Lung (tissue), 12 donors: ENCODE results near the gene SLC17A7. TPM values are rescaled to one million over a fixed set of nuclear protein-coding genes. Genes with fewer than 3 reads are reported as not detected.

Experiments used
- ATAC-seq: fragments of 200-7000 bp; cut with Tn5 transposase; one replicate; pipeline ENCODE4 v1.9.1; 2020; ENCODE audit warnings: moderate number of reproducible peaks; ENCODE audit not compliant: insufficient read depth, low FRiP score
- DNase-seq, 3 donors: peaks; one replicate each; pipeline ENCODE4 v3.0.0-alpha.2; 2013 to 2017
- H3K27ac ChIP-seq, 2 donors: one replicate each; pipeline ENCODE4 v1.5.1; 2013; ENCODE audit warnings: mild to moderate bottlenecking in 2 of 2, moderate library complexity in 2 of 2, control low read depth in 1 of 2, inconsistent platforms in 1 of 2, low read depth in 1 of 2, low read length in 1 of 2
- H3K27me3 ChIP-seq, 3 donors: one replicate each; pipeline ENCODE4 v1.5.1; 2013; ENCODE audit warnings: low read length in 2 of 3; ENCODE audit not compliant: control insufficient read depth in 3 of 3, insufficient read depth in 3 of 3
- H3K36me3 ChIP-seq, 4 donors: one replicate each; pipeline ENCODE4 v1.5.1; 2013; ENCODE audit warnings: low read length in 4 of 4, mild to moderate bottlenecking in 1 of 4, moderate library complexity in 1 of 4; ENCODE audit not compliant: control insufficient read depth in 4 of 4, insufficient read depth in 4 of 4
- H3K4me1 ChIP-seq, 5 donors: one replicate each; pipeline ENCODE4 v1.5.1; 2013; ENCODE audit warnings: low read length in 5 of 5, mild to moderate bottlenecking in 2 of 5, moderate library complexity in 1 of 5; ENCODE audit not compliant: control insufficient read depth in 5 of 5, insufficient read depth in 5 of 5
- H3K4me3 ChIP-seq: one replicate; pipeline ENCODE4 v1.5.1; 2013; ENCODE audit warnings: mild to moderate bottlenecking, control low read depth, moderate library complexity
- H3K9ac ChIP-seq, 2 donors: one replicate each; pipeline ENCODE4 v1.5.1; 2013; ENCODE audit warnings: low read length in 2 of 2, control low read depth in 1 of 2; ENCODE audit not compliant: insufficient read depth in 1 of 2
- H3K9me3 ChIP-seq, 4 donors: one replicate each; pipeline ENCODE4 v1.5.1; 2013; ENCODE audit warnings: low read length in 3 of 4, mild to moderate bottlenecking in 1 of 4, moderate library complexity in 1 of 4; ENCODE audit not compliant: control insufficient read depth in 4 of 4, insufficient read depth in 3 of 4
- WGBS, 2 donors: extraction: QIAGEN DNeasy Blood & Tissue Kit; methylation state at CpG; one replicate each; pipeline ENCODE4 v1.1.7; 2013; 5-methylcytosine and 5-hydroxymethylcytosine counted together
- polyA plus RNA-seq, 2 donors: library from polyadenylated mRNA; stranded (reverse); fragments of 200-250 nt; gene quantifications; one replicate each; pipeline ENCODE4 v1.2.1, GENCODE V29; 2013
- total RNA-seq, 2 donors: library from RNA; depleted of rRNA in 1 of 2; stranded (reverse); fragments of >200 nt in 1 of 2; gene quantifications; one replicate each; pipeline ENCODE4 v1.2.1, GENCODE V29; 2014 to 2021
- TF ChIP-seq, protein P1 (sequence below): IDR thresholded peaks from 2 replicates; pipeline ENCODE4 v1.5.1; 2012; ENCODE audit warnings: mild to moderate bottlenecking; ENCODE audit errors: control extremely low read depth, extremely low read depth
- donor health status: control.
- donor health status: control.
- donor health status: Bipolar disorder and iron deficiency.
- donor health status: healthy.
- donor health status: DM: yes; HTN: yes; CAD: no.

Gene SLC17A7
- total and polyA plus RNA-seq, 4 donors = 0.10 to 0.51 (median 0.30) TPM

DNA sequence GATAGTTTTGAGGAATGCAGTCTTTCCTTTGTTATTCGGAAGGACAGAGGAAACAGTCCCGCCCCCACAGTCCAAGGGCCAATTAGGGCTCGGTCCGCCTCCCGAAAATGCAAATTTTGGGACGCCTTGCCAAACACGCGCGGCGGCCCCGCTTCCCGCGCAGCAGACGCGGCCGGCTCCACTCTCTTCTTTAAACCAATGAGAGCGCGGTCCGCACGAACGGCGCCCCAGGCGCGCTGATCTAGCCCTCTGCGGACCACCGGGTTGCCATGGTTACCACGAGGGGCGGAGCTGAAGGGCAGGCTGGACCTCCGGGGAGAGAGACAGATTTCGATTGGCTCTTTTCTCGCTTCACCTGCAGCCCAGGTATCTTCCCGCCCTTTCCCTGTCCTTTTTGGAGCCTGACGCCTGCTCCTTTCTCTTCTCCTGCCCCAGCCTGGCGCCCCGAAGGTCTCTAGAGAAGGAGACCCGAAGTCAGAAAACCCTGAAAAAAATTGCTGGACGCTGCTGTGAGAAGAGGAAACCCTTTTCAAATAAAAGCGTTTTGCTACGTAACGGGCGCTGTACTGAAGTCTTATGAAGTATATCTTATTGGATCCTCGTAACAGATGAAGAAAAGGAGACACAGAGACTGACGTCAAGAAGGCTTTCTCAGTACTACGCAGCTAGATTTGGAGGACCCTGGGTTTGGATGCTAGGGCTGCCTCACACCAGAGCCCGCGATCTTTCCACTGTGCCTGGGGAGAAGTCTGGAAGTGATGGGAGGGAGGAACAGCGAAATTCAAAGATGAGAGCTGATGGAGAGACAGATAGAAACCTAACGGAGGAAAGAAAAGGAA is 20.1 kb downstream of the SLC17A7 start:
- H3K36me3 ChIP-seq = no peaks in the 10 kb centered on the region
- 8% methylated on average over 48 of the region's 48 CpGs for WGBS, 2 donors
- H3K27ac ChIP-seq = no peak overlapping the region
- DNase-seq (peak; percentile 85 to 86 (median 85)), ATAC-seq (peak; percentile 42)
- H3K9me3 ChIP-seq = peaks cover 0 to 2% (median 0%) of the 10 kb centered on the region in 4 donors
- peaks cover 0 to 10% (median 7%) of the 10 kb centered on the region in 5 donors for H3K4me1 ChIP-seq
- no peak overlapping the region for H3K4me3 ChIP-seq
- H3K9ac ChIP-seq = no peak overlapping the region
- TF ChIP-seq, protein P1, sequence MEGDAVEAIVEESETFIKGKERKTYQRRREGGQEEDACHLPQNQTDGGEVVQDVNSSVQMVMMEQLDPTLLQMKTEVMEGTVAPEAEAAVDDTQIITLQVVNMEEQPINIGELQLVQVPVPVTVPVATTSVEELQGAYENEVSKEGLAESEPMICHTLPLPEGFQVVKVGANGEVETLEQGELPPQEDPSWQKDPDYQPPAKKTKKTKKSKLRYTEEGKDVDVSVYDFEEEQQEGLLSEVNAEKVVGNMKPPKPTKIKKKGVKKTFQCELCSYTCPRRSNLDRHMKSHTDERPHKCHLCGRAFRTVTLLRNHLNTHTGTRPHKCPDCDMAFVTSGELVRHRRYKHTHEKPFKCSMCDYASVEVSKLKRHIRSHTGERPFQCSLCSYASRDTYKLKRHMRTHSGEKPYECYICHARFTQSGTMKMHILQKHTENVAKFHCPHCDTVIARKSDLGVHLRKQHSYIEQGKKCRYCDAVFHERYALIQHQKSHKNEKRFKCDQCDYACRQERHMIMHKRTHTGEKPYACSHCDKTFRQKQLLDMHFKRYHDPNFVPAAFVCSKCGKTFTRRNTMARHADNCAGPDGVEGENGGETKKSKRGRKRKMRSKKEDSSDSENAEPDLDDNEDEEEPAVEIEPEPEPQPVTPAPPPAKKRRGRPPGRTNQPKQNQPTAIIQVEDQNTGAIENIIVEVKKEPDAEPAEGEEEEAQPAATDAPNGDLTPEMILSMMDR = no peak
- peaks cover 9 to 75% (median 66%) of the 10 kb centered on the region in 3 donors for H3K27me3 ChIP-seq

DNA sequence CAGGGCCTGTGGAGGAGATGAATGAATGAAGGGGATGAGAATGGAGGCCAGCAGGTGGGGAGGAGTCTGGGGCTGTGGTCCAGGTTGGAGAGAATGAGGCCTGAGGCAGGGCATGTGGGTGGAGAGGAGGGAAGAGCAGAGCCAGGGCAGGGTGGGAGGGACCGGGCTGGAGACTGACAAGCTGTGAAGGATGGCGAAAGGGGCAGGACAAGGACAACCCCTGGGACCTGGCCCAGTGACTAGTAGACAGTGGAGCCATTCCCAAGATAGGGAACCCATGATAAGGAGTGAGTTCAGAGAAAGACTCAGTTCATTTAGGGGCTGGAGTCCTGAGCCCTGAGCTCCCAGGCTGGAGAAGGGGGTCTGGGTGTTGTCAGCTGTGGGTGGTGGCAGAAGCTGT is 21.1 kb downstream of the SLC17A7 start:
- ATAC-seq = no peak

DNA sequence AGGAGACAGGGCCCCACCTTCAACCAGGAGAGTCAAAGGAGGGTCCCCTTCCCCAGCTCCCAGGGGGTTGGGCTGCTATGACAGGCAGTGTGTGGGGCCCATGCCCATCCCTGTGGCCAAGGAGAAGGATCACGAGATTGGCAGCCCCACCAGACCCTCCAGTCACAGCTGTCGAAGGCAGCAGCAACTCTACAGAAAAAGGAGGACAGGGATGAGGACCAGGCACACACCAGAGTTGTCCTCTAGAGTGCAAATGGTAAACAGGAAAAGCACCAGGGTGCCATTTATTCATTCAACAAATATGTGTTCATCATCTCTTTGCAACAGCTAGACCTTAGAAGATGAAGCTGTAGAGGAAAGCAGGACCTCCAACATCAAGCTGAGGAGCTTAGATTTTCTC is 22.2 kb downstream of the SLC17A7 start:
- 84 to 86% methylated on average over 2 of the region's 2 CpGs for WGBS, 2 donors
- peaks cover 9 to 55% (median 45%) of the 10 kb centered on the region in 3 donors for H3K27me3 ChIP-seq

More for the DNA sequence above, 21.1 kb downstream of the SLC17A7 start:
- WGBS, 2 donors = 75 to 86% methylated on average over 2 of the region's 2 CpGs
- no peaks in the 10 kb centered on the region for H3K36me3 ChIP-seq
- DNase-seq = no peak
- H3K9me3 ChIP-seq = peaks cover 0 to under 1% (median 0%) of the 10 kb centered on the region in 4 donors
- H3K4me3 ChIP-seq = no peak overlapping the region
- peaks cover 0 to 10% (median 7%) of the 10 kb centered on the region in 5 donors for H3K4me1 ChIP-seq
- no peak overlapping the region for H3K27ac ChIP-seq
- TF ChIP-seq, protein P1 = no peak
- peaks cover 9 to 65% (median 55%) of the 10 kb centered on the region in 3 donors for H3K27me3 ChIP-seq
- no peak overlapping the region for H3K9ac ChIP-seq

More for the DNA sequence above, 22.2 kb downstream of the SLC17A7 start:
- TF ChIP-seq, protein P1 = no peak
- no peaks in the 10 kb centered on the region for H3K9me3 ChIP-seq
- DNase-seq = no peak
- no peak overlapping the region for H3K4me3 ChIP-seq
- no peaks in the 10 kb centered on the region for H3K36me3 ChIP-seq
- ATAC-seq = no peak
- peaks cover 0 to 10% (median 7%) of the 10 kb centered on the region in 5 donors for H3K4me1 ChIP-seq
- no peak overlapping the region for H3K9ac ChIP-seq
- no peak overlapping the region for H3K27ac ChIP-seq
